ENCODE measurements around the gene RAB33A.
A peak's percentile ranks its signal among the peaks of the same experiment; 100 is the strongest.

The RAB33A gene

GRCh38 chrX:130171446-130172126, at the start of gene RAB33A:
RAB33A (plus strand) TSS chrX:130171962; CDS start chrX:130172063, 101 bp downstream.
- peaks cover 62% of the 10 kb centered on the region for H3K79me2 ChIP-seq (ENCODE audit: low read length)
- H3K4me3 ChIP-seq (ENCODE audit: low read length) = peak within 1 kb of the TSS; percentile 95
- TF ChIP-seq EZH2phosphoT487 (IDR thresholded peaks at IDR 0.05; ENCODE audit: low read depth) (no peak), CTCF (IDR thresholded peaks at IDR 0.05; ENCODE audit: low read depth, low read length) (no peak)
- peak within 1 kb of the TSS; percentile 99 for H3K27ac ChIP-seq (ENCODE audit: low read length)
- peak within 1 kb of the TSS; percentile 99 for H3K4me2 ChIP-seq (ENCODE audit: low read length)
- H2AFZ ChIP-seq (ENCODE audit: low read depth, low read length) = no peak within 1 kb of the TSS; the same call in 1 of the 2 replicates
- H3K27me3 ChIP-seq (ENCODE audit: low read depth, low read length) = no peaks in the 10 kb centered on the region
- H3K9me3 ChIP-seq (ENCODE audit: insufficient read depth, low read length) = no peaks in the 10 kb centered on the region
- H4K20me1 ChIP-seq (ENCODE audit: insufficient read depth, low read length) = no peaks in the 10 kb centered on the region
- peaks cover 41% of the 10 kb centered on the region for H3K4me1 ChIP-seq (ENCODE audit: low read length)
- peak within 1 kb of the TSS; percentile 99 for H3K9ac ChIP-seq (ENCODE audit: low read length)
- peaks cover 16% of the 10 kb centered on the region for H3K36me3 ChIP-seq (replicated peaks; ENCODE audit: low read depth, low read length)

GRCh38 chrX:130124577-130124976, 47.2 kb upstream of the RAB33A start:
- Histone ChIP-seq H3K27ac (ENCODE audit: low read length) (no peak overlapping the region), H3K9ac (ENCODE audit: low read length) (no peak overlapping the region), H3K27me3 (ENCODE audit: low read depth, low read length) (no peaks in the 10 kb centered on the region), H4K20me1 (ENCODE audit: insufficient read depth, low read length) (no peaks in the 10 kb centered on the region), H3K79me2 (ENCODE audit: low read length) (no peaks in the 10 kb centered on the region), H3K36me3 (replicated peaks; ENCODE audit: low read depth, low read length) (peaks cover 14% of the 10 kb centered on the region), H2AFZ (ENCODE audit: low read depth, low read length) (no peak overlapping the region), H3K4me1 (ENCODE audit: low read length) (peaks cover 13% of the 10 kb centered on the region), H3K4me3 (ENCODE audit: low read length) (no peak overlapping the region), H3K4me2 (ENCODE audit: low read length) (no peak overlapping the region), H3K9me3 (ENCODE audit: insufficient read depth, low read length) (no peaks in the 10 kb centered on the region)
- TF ChIP-seq EZH2phosphoT487 (IDR thresholded peaks at IDR 0.05; ENCODE audit: low read depth) (no peak), CTCF (IDR thresholded peaks at IDR 0.05; ENCODE audit: low read depth, low read length) (no peak)

- Histone ChIP-seq H3K9me3 (ENCODE audit: insufficient read depth, low read length) (no peaks in the 10 kb centered on the region), H3K27me3 (ENCODE audit: low read depth, low read length) (no peaks in the 10 kb centered on the region), H4K20me1 (ENCODE audit: insufficient read depth, low read length) (no peaks in the 10 kb centered on the region), H3K4me1 (ENCODE audit: low read length) (peaks cover 6% of the 10 kb centered on the region), H3K36me3 (replicated peaks; ENCODE audit: low read depth, low read length) (peaks cover 16% of the 10 kb centered on the region), H3K4me3 (ENCODE audit: low read length) (no peak overlapping the region), H3K4me2 (ENCODE audit: low read length) (no peak overlapping the region), H2AFZ (ENCODE audit: low read depth, low read length) (no peak overlapping the region), H3K27ac (ENCODE audit: low read length) (no peak overlapping the region), H3K79me2 (ENCODE audit: low read length) (no peaks in the 10 kb centered on the region), H3K9ac (ENCODE audit: low read length) (no peak overlapping the region)
- TF ChIP-seq EZH2phosphoT487 (IDR thresholded peaks at IDR 0.05; ENCODE audit: low read depth) (no peak), CTCF (IDR thresholded peaks at IDR 0.05; ENCODE audit: low read depth, low read length) (no peak)
Measured at GRCh38 chrX:130125091-130125874, 46.5 kb upstream of the RAB33A start.

DNA sequence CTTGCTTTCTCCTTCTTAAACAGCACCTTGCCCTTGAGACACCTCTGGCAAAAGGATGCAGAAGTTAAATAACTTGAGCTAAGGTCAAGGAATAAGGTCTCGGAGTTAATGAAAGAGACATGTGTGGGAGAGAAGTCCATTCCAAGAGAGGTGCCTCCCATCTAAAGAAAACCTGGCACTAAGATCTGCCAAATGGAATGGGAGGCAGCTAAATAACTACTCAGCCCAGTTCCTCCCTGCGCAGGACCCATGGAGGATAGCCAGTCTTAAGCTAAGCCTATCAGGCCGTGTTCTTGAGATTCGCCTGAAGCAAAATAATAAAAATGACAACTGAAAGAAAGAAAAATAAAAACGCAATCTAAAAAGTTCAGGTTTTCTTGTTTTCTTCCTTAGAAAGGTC, 40.8 kb upstream of the RAB33A start:
- Histone ChIP-seq H3K4me3 (ENCODE audit: low read length) (no peak overlapping the region), H3K9me3 (ENCODE audit: insufficient read depth, low read length) (no peaks in the 10 kb centered on the region), H3K4me1 (ENCODE audit: low read length) (no peaks in the 10 kb centered on the region), H4K20me1 (ENCODE audit: insufficient read depth, low read length) (no peaks in the 10 kb centered on the region), H3K36me3 (replicated peaks; ENCODE audit: low read depth, low read length) (peaks cover 27% of the 10 kb centered on the region), H3K27me3 (ENCODE audit: low read depth, low read length) (no peaks in the 10 kb centered on the region), H3K27ac (ENCODE audit: low read length) (no peak overlapping the region), H3K79me2 (ENCODE audit: low read length) (no peaks in the 10 kb centered on the region), H3K4me2 (ENCODE audit: low read length) (no peak overlapping the region), H2AFZ (ENCODE audit: low read depth, low read length) (no peak overlapping the region), H3K9ac (ENCODE audit: low read length) (no peak overlapping the region)
- TF ChIP-seq CTCF (IDR thresholded peaks at IDR 0.05; ENCODE audit: low read depth, low read length) = no peak
- TF ChIP-seq EZH2phosphoT487 (IDR thresholded peaks at IDR 0.05; ENCODE audit: low read depth) = no peak

Measured in OCI-LY3 (cell line).